CD1c-positive myeloid dendritic cell (primary cell): ENCODE data around the gene DLG2.

ENCODE experiments used
- DNase-seq: peaks from one replicate; pipeline ENCODE4 v3.0.0-alpha.2; 2016; ENCODE audit errors: extremely low spot score

DLG2 gene

GRCh38 chr11:83648610-83649527, 1978.3 kb downstream of the DLG2 start:
- no peak for DNase-seq

- DNase-seq = no peak
Measured at GRCh38 chr11:83645561-83645960, 1981.6 kb downstream of the DLG2 start.

GRCh38 chr11:83643115-83643514, 1984.0 kb downstream of the DLG2 start:
- no peak for DNase-seq

GRCh38 chr11:83642500-83642899, 1984.6 kb downstream of the DLG2 start:
- DNase-seq = no peak

GRCh38 chr11:83641511-83641910, 1985.6 kb downstream of the DLG2 start:
- DNase-seq = no peak

- DNase-seq = no peak
Measured at GRCh38 chr11:83639995-83640758, 1987.0 kb downstream of the DLG2 start.

GRCh38 chr11:83635166-83635565, 1992.0 kb downstream of the DLG2 start:
- DNase-seq = no peak

- no peak for DNase-seq
Measured at GRCh38 chr11:83630211-83630610, 1996.9 kb downstream of the DLG2 start.

- no peak for DNase-seq
Measured at GRCh38 chr11:83629775-83630174, 1997.4 kb downstream of the DLG2 start.

GRCh38 chr11:83628622-83629355, 1998.4 kb downstream of the DLG2 start:
- DNase-seq = no peak

GRCh38 chr11:83625336-83625735, 2001.8 kb downstream of the DLG2 start:
- no peak for DNase-seq

- DNase-seq = no peak
Measured at GRCh38 chr11:83617671-83618070, 2009.5 kb downstream of the DLG2 start.

- DNase-seq = no peak
Measured at GRCh38 chr11:83613767-83614121, 2013.4 kb downstream of the DLG2 start.

GRCh38 chr11:83612891-83613766, 2014.0 kb downstream of the DLG2 start:
- DNase-seq = no peak

GRCh38 chr11:83611600-83611999, 2015.5 kb downstream of the DLG2 start:
- no peak for DNase-seq

GRCh38 chr11:83611031-83611430, 2016.1 kb downstream of the DLG2 start:
- DNase-seq = no peak

GRCh38 chr11:83609191-83609590, 2018.0 kb downstream of the DLG2 start:
- DNase-seq = no peak

- no peak for DNase-seq
Measured at GRCh38 chr11:83608571-83608970, 2018.6 kb downstream of the DLG2 start.

- no peak for DNase-seq
Measured at GRCh38 chr11:83601914-83602527, 2025.1 kb downstream of the DLG2 start.

GRCh38 chr11:83601201-83601913, 2025.8 kb downstream of the DLG2 start:
- DNase-seq = no peak
